OCI-LY1 (cell line): ENCODE data around the gene TMEM181.

Source experiments
- EZH2 ChIP-seq: fragments of 200-600 bp; sonication (generic), shearing (Covaris generic); IDR thresholded peaks from 2 replicates; pipeline ENCODE4 v1.8.0; 2017; ENCODE audit warnings: borderline replicate concordance, mixed run types, mild to moderate bottlenecking, antibody characterized with exemption, low read length, moderate library complexity, mixed read lengths
- TF ChIP-seq, protein P1 (sequence below): fragments of 200-600 bp; sonication (generic), shearing (Covaris generic); IDR thresholded peaks from 2 replicates; pipeline ENCODE4 v1.5.1; 2017; ENCODE audit warnings: mild to moderate bottlenecking, antibody characterized with exemption, low read length, moderate library complexity, mixed read lengths

- TF ChIP-seq, protein P1, sequence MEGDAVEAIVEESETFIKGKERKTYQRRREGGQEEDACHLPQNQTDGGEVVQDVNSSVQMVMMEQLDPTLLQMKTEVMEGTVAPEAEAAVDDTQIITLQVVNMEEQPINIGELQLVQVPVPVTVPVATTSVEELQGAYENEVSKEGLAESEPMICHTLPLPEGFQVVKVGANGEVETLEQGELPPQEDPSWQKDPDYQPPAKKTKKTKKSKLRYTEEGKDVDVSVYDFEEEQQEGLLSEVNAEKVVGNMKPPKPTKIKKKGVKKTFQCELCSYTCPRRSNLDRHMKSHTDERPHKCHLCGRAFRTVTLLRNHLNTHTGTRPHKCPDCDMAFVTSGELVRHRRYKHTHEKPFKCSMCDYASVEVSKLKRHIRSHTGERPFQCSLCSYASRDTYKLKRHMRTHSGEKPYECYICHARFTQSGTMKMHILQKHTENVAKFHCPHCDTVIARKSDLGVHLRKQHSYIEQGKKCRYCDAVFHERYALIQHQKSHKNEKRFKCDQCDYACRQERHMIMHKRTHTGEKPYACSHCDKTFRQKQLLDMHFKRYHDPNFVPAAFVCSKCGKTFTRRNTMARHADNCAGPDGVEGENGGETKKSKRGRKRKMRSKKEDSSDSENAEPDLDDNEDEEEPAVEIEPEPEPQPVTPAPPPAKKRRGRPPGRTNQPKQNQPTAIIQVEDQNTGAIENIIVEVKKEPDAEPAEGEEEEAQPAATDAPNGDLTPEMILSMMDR = no peak
- no peak for TF ChIP-seq EZH2
These were observed 14.9 kb downstream of the TMEM181 start for GRCh38 chr6:158574800-158575199.
